HG03045 (cell line): Measurements from ENCODE around the gene TNNC2.
"Not testable (repeated sequence)": the region's sequence is repeated elsewhere in the genome, so short reads cannot be mapped to it uniquely, and the experiment has no call there.

ENCODE experiments used
- ATAC-seq: cut with Tn5 transposase; IDR thresholded peaks from one replicate; pipeline ENCODE4 v1.9.1; 2021; ENCODE audit warnings: mild to moderate bottlenecking, moderate library complexity; ENCODE audit not compliant: unreplicated experiment

TNNC2 gene

DNA sequence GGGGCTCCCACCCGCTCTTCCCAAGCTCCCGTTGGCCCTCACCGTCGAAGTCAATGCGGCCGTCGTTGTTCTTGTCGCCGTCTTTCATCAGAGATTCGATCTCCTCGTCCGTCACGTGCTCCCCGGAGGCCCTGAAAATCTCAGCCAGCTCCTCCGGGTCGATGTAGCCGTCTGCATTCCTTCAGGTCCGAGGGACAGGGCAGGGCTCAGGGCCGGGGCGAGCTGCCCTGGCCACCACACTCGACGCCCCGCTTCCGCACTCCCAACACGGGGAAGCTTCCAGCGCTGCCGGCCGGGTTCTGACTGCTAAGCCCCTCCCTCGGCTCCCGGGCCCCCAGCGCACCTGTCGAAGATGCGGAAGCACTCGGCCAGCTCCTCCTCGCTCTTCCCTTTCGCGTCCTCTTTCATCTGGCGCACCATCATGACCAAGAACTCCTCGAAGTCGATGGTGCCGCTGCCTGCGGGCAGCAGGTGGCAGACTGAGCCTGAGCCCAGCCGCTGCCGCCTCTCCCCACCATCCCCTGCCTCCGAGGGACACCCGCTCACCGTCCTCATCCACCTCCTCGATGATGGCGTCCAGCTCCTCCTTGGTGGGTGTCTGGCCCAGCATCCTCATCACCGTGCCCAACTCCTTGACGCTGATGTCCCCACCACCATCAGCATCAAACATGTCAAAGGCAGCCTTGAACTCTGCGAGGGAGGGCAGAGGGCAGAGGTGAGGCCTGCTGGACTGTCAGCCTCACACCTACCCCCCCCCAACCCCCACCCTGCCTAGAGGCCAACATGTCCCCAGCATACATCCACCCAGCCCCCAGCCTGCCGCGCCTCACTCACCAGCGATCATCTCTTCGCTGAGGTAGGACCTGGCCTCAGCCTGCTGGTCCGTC lies 2.9 kb downstream of the TNNC2 start:
- no peak for ATAC-seq

DNA sequence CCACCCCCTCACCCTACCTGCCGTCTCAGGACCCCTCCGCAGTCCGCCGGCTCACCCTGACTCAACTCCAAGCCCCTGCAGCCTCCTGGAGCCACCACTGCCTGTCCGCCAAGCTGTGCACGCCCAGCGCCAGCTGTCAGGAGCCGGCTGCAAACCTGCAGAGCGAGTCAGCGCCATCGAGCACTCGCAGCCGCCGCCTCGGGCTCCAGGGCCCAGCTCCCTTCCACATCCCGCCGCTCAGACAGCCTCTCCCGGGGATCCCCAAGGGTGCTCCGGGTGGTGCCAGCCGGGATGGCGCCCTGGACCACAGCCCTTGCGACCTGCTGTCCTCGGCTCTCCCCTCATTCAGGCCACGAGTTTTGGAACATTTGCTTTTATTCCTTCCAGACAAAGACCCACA lies 4.3 kb downstream of the TNNC2 start:
- ATAC-seq, result no peak

DNA sequence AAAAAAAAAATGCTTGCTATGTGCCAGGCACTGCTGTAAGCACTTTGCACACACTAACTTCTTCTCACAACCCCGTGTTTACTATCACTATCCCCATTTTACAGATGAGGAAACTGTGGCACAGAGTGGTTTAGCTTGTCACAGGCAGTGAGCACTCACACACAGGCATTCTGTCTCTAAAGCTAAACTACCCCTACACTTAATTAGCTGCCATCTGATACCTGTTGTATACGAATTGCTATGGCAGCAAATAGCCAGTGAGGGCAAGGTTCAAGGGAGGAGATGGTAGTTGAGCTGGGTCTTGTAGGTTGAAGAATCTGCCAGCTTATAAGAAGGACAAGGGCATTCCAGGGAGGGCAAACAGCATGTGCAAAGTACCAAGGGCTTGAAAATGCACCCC lies 5.2 kb downstream of the TNNC2 start:
- ATAC-seq, result no peak

DNA sequence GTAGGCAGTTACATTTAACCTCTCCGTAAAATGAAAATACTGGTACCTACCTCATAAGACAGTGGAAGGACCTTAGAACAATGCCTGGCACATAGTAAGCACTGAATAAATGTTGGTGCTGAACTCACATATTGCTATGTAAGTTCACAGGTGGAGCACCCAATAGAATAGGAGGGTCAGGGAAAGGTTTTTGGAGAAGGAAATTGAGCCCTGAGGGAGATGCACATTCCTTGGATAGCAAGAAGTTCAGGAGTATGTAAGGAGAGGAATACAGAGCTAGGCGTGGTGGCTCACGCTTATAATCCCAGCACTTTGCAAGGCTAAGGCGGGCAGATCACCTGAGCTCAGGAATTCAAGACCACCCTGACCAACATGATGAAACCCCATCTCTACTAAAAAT lies 7.6 kb downstream of the TNNC2 start:
- no peak for ATAC-seq

DNA sequence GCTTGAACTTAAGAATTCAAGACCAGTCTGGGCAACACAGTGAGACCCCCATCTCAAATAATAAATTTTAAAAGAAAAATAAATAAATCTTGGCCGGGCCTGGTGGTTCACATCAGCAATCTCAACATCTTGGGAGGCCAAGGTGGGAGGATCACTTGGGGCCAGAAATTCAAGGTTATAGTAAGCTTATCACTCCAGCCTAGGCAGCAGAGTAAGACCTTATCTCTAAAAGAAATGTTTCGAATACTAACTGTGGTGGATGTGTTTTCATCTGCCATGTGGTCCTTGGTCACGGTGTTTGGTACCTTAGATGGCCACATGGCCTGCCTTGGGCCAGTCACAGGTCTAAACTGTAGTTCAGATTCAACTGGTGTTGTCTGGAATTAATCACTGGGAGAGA lies 8.9 kb downstream of the TNNC2 start:
- no peak for ATAC-seq

DNA sequence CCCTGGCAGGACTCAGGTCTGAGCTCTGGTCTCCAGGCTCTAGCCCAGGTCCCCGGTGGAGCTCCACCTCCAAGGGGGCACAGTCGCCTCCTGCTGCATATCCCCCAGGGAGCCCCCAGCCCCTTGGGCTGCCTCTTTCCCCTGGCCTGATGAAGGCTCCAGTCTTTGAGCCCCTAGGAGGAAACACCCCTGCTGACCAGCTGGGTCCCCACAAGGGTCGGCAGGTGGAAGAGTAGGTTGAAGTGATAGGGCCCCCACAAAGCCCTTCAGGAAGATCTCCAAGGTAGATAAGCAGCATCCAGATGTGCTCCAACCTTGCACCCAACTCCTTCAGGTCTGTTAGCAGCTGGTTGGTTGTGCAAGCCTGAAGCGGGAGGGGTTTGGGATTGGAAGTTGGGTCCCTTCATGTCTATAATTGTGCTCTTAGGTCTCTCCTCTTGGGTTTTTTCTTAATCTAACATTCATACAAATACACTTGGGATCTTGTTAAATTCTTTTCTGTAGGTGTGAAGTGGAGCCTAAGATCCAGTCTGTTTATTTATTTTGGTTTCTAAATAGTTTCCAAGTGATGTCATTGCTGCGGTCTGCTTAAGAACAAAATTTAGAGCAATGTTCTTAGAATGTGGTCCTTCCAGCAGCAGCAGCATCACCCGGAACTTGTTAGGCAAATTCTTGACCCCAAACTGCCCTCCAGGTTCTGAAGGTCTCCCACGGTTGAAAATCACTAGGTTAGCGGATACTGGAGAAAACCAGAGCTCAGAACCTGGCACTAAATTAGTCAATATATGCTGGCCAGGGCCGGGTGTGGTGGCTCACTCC lies 9.5 kb downstream of the TNNC2 start:
- no peak for ATAC-seq

DNA sequence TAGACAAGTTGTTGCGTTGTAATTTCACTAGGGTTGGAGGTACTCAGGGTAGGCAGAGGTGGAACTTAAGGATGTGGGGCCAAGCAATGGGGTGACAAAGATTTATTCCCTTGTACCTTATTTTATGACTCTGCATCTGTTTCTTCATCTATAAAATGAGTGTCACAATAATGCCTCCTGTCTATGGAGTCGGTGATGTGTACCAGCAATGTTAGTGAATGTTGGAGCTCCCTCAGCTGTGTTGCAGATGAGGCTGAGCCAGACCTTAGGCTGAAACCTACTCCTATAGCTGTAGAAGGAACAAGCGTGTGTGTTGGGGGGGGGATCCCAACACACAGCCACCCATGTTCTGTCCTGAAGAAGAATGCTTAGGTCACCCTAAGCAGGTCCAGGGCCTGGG lies 10.2 kb downstream of the TNNC2 start:
- ATAC-seq, result no peak

DNA sequence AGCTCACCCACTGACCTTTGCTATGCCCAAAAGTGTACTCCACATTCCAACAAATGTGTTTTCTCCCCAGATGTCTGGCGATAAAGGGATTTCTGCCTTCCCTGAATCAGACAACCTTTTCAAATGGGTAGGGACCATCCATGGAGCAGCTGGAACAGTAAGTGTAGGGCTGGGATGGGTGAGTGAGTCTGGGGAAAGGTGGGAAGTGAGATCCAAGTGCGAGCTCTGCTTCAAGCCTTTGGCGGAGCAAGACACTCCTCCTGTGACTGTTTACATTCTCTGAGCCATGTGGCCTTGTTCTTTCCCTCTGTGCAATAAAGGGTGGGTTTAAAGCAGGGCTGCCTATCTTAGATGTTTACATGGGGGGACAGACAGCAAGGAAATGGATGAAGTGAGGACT lies 12.8 kb downstream of the TNNC2 start:
- ATAC-seq, result no peak

DNA sequence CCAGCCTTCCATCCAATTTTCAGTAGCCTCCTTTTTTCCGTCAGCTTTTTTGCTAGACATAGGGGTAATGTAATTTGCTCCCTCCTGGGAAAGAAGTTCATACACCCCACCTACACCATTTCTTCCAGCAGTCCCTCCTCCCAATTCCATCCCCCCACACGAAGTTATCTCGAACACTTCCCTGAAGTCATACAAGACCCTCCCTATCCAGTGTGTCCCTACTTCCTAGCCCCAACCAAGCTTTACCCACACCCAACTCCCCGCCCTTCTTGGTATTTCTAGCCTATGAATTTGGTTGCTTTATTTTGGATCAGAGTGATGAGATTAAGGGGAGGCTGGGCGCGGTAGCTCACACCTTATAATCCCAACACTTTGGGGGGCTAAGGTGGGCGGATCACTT lies 13.6 kb downstream of the TNNC2 start:
- ATAC-seq, result no peak

DNA sequence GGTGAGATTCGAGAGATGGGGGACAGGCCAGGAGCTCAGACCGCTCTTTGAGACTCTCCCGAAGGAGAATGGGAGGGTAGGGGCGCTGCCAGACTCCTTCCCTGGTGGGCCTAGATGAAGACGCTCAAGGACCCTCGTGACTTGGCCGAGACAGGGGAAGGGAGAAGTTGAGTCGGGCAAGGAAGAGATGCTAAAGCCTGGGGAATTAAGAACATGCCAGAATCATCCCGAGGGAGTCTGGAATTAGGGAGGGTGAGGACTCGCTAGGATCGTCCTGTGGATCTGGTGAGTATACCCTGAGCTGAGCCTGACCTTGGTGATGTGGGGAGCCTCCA lies 14.1 kb downstream of the TNNC2 start:
- no peak for ATAC-seq

DNA sequence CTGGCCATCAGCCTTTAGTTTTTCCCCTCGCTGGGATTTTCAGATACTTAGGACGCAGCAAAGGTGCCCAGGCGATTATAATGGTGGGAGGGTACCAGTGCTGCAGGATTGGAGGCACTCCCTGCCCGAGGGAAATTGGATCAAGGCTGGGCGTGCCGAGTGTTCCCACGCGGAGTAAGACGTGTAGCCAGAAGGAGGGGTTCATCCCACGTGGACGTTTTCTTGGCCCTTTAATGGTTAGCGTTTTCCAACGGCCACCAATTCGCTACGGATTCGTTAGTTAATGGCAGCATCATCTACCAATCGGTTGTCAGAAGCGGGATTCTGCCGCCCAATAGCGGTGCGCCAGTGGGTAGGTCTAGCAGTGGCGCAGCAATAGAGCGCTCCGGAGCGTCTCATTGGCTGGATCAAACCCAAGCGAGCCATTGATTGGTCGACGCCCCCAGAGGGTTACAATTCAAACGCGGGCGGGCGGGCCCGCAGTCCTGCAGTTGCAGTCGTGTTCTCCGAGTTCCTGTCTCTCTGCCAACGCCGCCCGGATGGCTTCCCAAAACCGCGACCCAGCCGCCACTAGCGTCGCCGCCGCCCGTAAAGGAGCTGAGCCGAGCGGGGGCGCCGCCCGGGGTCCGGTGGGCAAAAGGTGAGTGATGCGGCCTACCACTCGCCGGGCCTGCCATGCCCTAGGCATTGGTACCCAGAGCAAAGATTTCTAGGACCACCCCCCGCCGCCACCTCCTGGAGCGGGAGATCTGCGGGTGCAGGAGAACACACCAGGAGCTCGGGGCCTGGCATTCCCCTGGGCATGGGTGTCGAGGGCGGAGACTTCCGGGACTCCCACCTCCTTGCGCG lies 14.7 kb downstream of the TNNC2 start, which contains the start of gene UBE2C:
UBE2C (plus strand) TSS at position 488 of the 849 bp plus-strand sequence; CDS start at position 540, 52 bp downstream.
- ATAC-seq, result peak; percentile 96

DNA sequence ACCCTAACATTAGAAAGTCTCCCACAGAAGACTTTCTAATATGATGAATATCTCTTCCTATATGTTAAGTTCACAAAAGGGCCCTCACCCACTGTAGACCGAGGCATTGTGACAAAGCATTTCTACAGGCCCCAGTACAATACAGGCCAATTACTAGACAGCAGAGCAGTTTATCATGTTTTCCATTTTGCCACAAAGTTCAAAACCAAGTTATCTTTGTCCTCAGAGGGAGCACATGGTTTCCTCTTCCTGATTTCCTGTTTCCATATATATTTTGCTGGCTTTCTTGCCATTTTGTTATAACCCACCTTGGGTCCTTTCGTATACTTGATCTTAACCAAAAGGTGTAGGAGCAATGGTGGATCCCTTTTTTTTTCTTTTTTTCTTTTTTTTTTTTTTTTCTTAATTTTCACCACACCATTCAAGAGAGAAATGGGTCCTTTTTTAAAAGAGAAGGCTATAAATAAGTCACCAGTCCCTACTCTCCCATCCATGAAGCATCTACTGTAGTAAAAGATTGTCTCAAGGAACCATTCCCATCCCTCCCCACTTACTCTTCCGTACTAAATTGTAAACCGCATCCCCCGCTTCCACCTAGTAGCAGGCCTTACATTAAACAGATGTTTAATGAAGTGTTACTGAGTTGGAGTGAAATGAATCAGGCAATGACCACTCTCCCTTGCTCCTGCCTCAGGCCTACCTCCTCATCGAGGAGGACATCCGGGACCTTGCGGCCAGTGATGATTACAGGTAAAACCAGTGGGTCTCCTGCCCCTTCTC lies 16.7 kb downstream of the TNNC2 start:
- ATAC-seq, result no peak

DNA sequence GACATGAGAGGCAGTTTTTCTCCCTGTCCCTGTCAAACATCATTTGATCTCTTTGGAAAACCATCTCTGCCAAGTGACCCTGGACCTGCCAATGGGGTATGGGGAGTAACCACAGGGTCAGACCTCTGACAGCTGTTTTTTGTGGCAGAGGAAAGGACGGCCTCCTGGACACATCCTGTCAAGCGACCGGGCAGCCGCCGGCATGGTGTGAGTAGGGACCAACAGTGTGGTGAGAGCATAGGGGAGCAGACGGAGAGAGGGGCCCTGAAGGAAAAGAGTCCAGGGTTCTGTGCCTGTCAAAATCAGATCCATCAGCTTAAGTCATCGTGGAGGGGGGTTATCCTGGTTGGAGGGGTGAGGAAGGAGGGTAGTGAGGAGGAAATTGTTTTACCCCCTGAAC lies 25.3 kb downstream of the TNNC2 start:
- no peak for ATAC-seq

DNA sequence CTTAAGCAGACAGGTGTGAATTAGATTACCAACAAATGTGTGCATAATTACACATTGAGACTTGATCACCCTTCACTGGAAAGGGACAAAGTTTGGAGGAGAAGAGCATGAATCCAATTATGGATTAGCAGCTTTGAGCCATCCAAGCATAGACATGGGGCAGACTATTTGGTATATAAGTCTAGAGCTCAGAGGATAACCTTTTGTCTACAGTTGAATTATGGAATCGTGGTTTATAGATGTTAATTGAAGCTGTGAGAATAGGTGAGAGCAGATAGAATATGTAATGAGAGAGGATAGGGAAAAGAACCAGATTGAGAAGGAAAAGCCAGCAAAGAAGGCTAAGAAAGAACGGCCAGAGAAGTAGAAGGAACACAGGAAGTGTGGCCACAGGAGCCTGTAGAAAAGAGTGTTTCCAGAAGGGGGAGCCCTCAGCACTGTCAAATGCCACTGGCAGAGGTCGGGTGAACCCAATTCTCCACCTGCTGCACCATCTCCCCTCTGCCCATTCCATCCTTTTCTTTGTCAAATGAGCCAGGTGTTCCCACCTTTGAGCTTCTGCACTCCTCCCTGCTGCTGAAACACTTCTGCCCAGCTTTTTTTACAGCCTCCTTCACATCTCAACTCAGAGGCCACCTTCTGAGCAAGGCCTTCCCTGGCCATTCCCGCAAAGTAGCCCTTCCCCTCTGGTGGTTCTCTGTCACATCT lies 28.0 kb downstream of the TNNC2 start:
- ATAC-seq, result no peak

DNA sequence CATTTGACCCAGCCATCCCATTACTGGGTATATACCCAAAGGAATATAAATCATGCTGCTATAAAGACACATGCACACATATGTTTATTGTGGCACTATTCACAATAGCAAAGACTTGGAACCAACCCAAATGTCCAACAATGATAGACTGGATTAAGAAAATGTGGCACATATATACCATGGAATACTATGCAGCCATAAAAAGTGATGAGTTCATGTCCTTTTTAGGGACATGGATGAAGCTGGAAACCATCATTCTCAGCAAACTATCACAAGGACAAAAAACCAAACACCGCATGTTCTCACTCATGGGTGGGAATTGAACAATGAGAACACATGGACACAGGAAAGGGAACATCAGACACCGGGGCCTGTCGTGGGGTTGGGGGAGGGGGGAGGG lies 29.2 kb downstream of the TNNC2 start:
- ATAC-seq, result not testable (repeated sequence)

DNA sequence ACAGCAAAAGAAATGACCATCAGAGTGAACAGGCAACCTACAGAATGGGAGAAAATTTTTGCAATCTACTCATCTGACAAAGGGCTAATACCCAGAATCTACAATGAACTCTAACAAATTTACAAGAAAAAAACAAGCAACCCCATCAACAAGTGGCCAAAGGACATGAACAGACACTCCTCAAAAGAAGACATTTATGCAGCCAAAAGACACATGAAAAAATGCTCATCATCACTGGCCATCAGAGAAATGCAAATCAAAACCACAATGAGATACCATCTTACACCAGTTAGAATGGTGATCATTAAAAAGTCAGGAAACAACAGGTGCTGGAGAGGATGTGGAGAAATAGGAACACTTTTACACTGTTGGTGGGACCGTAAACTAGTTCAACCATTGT lies 29.6 kb downstream of the TNNC2 start:
- not testable (repeated sequence) for ATAC-seq

DNA sequence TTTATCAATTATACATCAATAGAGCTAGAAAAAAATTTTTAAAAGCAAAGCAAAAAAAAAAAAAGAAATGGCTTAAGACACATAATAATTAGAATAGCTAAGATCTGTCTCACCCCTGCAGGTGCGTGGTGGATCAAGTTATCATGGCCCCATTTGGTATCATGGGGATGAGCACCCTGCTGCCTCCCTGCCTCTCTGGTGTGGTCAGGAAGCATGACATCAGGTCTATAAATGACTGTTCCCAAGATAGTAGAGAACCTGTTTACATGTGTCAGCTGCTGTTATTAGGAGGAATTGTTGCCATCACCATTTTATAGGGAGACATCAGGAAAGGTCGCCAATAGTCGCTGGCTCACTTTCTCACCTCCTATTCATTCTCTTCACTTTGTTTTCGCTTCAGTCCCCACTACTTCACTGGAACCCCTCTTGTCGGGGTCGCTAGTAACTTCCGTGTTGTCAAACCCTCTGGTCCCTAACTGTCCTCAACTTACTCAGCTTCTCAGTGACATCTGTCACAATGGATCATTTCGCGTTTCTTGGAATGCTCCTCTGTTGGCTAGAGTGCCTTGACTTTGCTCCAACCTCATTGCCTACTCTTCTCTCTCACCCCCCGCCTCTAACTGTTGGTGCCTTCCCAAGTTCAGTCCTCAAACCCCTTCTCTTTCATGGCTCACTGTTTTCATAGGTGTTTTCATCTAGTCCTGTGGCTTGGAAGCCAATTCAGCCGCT lies 30.6 kb downstream of the TNNC2 start:
- no peak for ATAC-seq

DNA sequence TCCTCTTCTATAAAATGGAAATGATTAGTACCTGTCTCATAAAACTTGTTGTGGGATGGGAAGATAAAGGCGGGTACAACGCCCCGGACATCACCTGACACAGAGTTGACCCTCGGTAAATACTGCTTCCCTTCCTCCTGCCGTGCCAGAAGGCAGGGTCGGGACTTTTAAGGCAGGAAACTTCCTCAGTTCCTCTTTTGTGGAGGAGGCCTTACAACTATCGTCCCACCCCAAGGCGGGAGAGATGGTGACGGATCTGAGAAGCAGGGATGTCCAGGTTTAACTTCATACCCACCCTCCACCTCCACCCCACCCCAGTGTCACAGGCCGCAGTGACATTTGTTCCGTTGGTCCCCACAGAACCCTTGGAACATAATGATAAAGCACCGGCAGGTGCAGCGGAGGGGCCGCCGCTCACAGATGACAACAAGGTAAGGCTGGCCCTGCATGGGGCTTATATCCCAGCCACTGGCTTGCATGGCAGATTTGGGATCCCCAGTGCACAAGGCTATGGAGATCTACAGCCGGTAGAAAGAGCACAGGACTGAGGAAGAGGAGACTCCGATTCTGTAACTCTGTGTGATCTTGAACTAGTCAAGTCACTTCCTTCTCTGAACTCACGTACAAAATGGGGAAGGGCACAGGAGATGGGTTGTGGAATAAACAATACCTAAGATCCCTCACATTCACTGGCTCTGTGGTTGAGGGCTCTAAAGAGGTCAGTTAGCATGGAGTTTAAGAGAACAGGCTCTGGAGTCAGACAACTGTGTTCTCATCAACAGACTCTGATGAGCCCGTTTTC lies 34.6 kb downstream of the TNNC2 start:
- ATAC-seq, result peak; percentile 19
